GM12892 (cell line): ENCODE data around the gene TMX1.
"Not testable (repeated sequence)": the region's sequence is repeated elsewhere in the genome, so short reads cannot be mapped to it uniquely, and the experiment has no call there.

Experiments used
- DNase-seq: peaks from one replicate; pipeline ENCODE4 v3.0.0; 2011; ENCODE audit not compliant: insufficient read length
- FAIRE-seq: peaks from 2 replicates; lab custom pipeline; 2011; peaks lifted over from hg19 to GRCh38; lab: Jason Lieb, UNC
- POLR2A ChIP-seq: IDR thresholded peaks from 2 replicates; pipeline ENCODE4 v1.6.1; 2011; ENCODE audit warnings: low read depth, low read length, control low read depth
- POLR2AphosphoS5 ChIP-seq: IDR thresholded peaks from 2 replicates; pipeline ENCODE4 v1.6.1; 2011; ENCODE audit warnings: low read depth, low read length, control low read depth
- TAF1 ChIP-seq: IDR thresholded peaks from 2 replicates; pipeline ENCODE4 v1.6.1; 2011; ENCODE audit warnings: low read depth, mild to moderate bottlenecking, control low read depth, low read length, borderline replicate concordance

TMX1 gene

DNA sequence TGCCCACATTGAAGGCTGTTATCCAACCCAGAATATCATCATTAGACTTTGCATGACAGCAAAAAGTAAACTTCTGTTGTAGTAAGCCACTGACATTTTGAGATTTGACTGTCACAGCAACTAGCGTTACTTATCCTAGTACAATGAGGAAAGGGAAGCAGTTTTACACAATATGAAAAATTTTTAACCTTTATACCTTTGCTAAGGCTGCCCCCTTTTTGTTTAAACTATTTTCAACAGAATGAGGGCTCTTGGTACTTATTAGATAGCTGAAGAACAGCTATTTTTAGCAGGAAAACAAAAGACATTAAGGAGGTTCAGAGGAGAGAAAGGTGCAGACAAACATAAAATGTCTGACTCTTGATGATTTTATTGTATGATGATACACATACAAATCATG is 23.4 kb upstream of the TMX1 start:
- FAIRE-seq (no peak), DNase-seq (no peak)

GRCh38 chr14:51219473-51220448 is 20.3 kb upstream of the TMX1 start:
- no peak for FAIRE-seq
- TF ChIP-seq TAF1 (no peak), POLR2A (no peak), POLR2AphosphoS5 (no peak)
- no peak for DNase-seq

More for the DNA sequence above, 23.4 kb upstream of the TMX1 start:
- TF ChIP-seq POLR2AphosphoS5, result no peak
- no peak for TF ChIP-seq POLR2A
- TF ChIP-seq TAF1, result no peak

GRCh38 chr14:51223463-51223862 is 16.6 kb upstream of the TMX1 start:
- DNase-seq, FAIRE-seq: not testable (repeated sequence)

DNA sequence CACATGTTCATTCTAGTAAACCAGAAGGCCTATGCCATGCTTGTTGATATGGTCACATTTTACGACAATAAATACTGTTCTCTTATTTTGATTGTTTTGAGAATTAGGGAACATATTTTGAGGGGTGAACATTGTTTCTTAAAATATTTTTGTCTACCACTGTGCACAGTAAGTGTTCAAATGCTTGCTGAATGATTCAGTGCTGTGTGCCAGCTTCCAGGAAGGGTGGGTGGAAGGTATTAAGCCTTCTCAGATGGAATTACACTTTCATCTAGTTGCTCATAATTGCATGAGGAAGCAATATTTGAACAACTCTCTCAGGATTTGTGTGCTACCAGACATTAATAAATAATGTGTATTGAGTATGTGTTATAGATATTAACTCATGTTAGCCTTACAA is 15.5 kb upstream of the TMX1 start:
- no peak for TF ChIP-seq POLR2A
- TF ChIP-seq POLR2AphosphoS5, result no peak
- no peak for TF ChIP-seq TAF1
- FAIRE-seq (no peak), DNase-seq (no peak)

- DNase-seq (no peak), FAIRE-seq (no peak)
- no peak for TF ChIP-seq TAF1
- no peak for TF ChIP-seq POLR2AphosphoS5
These were observed 14.3 kb upstream of the TMX1 start for GRCh38 chr14:51225751-51226150.

- TF ChIP-seq POLR2AphosphoS5 (no peak), POLR2A (no peak), TAF1 (no peak)
- no peak for FAIRE-seq
- no peak for DNase-seq
These were observed 11.7 kb upstream of the TMX1 start for GRCh38 chr14:51228391-51228790.

- TF ChIP-seq POLR2A (no peak), POLR2AphosphoS5 (no peak), TAF1 (no peak)
- no peak for FAIRE-seq
- DNase-seq, result no peak
These were observed 11.2 kb upstream of the TMX1 start for GRCh38 chr14:51228890-51229289.

GRCh38 chr14:51236314-51236713 is 3.7 kb upstream of the TMX1 start:
- DNase-seq, result no peak
- no peak for FAIRE-seq
- no peak for TF ChIP-seq POLR2AphosphoS5
- no peak for TF ChIP-seq TAF1
- TF ChIP-seq POLR2A, result no peak

DNA sequence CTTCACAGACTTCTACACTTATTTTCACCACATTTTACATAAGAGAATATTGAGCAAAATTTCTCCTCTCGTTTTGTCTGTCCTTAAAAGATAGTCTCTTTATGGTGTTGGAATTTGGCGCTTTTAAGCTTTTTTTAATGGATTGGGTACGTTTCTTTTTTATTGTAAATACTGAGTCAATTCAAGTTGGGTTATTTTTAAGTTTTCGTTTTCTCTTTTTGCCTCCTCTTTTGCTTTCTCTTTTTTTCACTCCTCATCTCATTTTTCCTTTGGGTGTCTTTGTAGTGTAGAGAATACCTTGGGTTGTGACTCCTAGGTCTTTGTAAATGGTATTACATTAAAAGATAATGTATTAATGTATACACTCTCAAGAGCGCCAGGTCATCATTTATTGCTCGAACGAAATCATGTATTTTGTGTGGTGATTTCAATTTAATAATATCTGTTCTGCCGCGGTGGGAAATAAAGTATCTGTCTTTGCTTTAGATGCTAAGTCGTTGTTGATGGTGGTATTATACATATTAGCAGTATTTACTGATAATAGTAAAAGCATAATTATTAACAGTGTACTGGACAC is 845 bp downstream of the TMX1 start:
- DNase-seq (no peak), FAIRE-seq (peak; percentile 33)
- TF ChIP-seq POLR2A, result no peak
- no peak for TF ChIP-seq POLR2AphosphoS5
- TF ChIP-seq TAF1, result no peak

GRCh38 chr14:51242545-51243490 is 2.8 kb downstream of the TMX1 start:
- FAIRE-seq (peak; percentile 85), DNase-seq (no peak)
- no peak for TF ChIP-seq POLR2AphosphoS5
- no peak for TF ChIP-seq TAF1
- no peak for TF ChIP-seq POLR2A

DNA sequence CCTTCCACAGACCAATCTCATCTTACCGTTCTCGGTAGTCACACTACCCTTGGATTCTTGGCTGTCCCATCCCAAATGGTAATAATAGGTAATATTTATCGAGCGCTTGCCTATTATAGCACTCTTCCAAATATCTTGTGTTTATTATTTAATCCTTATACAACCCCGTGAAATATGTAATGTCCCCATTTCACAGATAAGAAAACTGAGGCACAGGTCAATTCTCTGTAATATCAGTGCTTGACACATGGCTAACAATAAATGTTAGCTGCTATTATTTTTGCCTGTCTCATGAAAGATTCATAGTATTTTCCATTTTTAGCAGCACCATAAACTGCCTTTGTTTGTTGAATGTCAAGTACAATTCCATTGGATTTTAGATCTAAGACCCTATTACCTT is 4.5 kb downstream of the TMX1 start:
- TF ChIP-seq POLR2A, result no peak
- TF ChIP-seq TAF1, result no peak
- TF ChIP-seq POLR2AphosphoS5, result no peak
- FAIRE-seq, result no peak

More for the DNA sequence above, 4.5 kb downstream of the TMX1 start:
- no peak for DNase-seq
